ENCODE results near the gene CHCHD5.

- TF ChIP-seq, protein P1, sequence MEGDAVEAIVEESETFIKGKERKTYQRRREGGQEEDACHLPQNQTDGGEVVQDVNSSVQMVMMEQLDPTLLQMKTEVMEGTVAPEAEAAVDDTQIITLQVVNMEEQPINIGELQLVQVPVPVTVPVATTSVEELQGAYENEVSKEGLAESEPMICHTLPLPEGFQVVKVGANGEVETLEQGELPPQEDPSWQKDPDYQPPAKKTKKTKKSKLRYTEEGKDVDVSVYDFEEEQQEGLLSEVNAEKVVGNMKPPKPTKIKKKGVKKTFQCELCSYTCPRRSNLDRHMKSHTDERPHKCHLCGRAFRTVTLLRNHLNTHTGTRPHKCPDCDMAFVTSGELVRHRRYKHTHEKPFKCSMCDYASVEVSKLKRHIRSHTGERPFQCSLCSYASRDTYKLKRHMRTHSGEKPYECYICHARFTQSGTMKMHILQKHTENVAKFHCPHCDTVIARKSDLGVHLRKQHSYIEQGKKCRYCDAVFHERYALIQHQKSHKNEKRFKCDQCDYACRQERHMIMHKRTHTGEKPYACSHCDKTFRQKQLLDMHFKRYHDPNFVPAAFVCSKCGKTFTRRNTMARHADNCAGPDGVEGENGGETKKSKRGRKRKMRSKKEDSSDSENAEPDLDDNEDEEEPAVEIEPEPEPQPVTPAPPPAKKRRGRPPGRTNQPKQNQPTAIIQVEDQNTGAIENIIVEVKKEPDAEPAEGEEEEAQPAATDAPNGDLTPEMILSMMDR (IDR thresholded peaks at IDR 0.05), result no peak
- TF ChIP-seq POLR2AphosphoS5 (IDR thresholded peaks at IDR 0.05; ENCODE audit: low read depth, low read length) (no peak), REST (IDR thresholded peaks at IDR 0.05; ENCODE audit: insufficient read depth in 1 of 2, low read depth in 2 of 2, low read length in 1 of 2) (no peak), TCF7L2 (IDR thresholded peaks at IDR 0.05; ENCODE audit: low read depth, low read length) (no peak), SIN3A (IDR thresholded peaks at IDR 0.05; ENCODE audit: borderline replicate concordance, insufficient read depth, low read depth, low read length) (no peak)
These were observed 52.3 kb downstream of the CHCHD5 start for GRCh38 chr2:112636605-112637288.
